WTC11 (cell line): ENCODE measurements around the gene BAIAP3.

Experiments used
- TF ChIP-seq, protein P1 (sequence below): sonication (generic); formaldehyde crosslinking; IDR thresholded peaks from 2 replicates; pipeline ENCODE4 v1.8.0; 2022; ENCODE audit warnings: mild to moderate bottlenecking, missing genetic modification reagents
- TF ChIP-seq, protein P2 (sequence below): fragments of 200-600 bp; IDR thresholded peaks from 2 replicates; pipeline ENCODE4 v1.8.0; 2022; ENCODE audit warnings: antibody characterized with exemption

DNA sequence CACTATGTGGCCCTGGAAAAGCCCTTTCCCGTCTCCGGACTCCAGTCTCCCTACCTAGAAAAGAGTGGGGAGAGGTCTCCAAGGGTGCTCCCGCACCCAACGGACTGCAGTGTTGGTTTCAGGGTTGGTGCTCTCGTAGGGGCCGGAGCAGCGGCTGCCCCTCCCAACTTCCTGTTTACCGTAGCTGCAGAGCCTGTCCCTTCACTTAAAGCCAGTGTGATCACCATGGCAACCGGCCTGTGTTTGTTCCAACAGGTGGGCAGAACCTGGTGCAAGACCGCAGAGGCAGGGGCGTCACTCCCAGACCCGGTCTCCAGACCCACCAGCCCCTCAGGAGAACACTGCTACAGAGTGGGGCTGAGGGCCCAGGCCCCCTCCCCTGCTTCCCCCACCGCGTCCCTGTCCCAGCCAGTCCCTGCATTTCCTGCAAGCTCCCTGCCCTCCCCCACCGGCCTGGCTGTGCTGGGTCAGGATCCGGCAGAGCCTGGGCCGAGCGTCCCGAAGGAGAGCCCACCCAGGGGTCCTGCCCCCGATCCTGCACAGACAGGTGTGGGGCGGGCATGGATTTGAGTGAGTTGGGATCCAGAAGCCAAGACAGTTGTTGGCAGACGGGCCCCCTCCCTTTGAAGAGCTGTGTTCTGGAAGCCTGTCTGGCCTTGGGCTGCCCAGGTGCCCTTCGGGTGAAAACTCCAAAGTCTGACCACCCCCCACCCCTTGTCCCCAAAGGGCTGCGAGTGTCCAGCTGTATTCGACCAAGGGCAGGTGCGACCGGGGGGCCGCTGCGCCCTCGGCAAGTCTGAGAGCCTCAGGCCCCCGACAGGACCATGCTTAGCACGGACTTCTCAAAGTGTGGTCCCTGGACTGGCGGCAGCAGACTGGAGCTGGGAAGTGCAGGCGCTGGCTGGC lies 1.5 kb upstream of the BAIAP3 start:
- TF ChIP-seq, protein P1, sequence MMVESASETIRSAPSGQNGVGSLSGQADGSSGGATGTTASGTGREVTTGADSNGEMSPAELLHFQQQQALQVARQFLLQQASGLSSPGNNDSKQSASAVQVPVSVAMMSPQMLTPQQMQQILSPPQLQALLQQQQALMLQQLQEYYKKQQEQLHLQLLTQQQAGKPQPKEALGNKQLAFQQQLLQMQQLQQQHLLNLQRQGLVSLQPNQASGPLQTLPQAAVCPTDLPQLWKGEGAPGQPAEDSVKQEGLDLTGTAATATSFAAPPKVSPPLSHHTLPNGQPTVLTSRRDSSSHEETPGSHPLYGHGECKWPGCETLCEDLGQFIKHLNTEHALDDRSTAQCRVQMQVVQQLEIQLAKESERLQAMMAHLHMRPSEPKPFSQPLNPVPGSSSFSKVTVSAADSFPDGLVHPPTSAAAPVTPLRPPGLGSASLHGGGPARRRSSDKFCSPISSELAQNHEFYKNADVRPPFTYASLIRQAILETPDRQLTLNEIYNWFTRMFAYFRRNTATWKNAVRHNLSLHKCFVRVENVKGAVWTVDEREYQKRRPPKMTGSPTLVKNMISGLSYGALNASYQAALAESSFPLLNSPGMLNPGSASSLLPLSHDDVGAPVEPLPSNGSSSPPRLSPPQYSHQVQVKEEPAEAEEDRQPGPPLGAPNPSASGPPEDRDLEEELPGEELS (CRISPR knock-in tag), result peak; percentile 92
- TF ChIP-seq, protein P2, sequence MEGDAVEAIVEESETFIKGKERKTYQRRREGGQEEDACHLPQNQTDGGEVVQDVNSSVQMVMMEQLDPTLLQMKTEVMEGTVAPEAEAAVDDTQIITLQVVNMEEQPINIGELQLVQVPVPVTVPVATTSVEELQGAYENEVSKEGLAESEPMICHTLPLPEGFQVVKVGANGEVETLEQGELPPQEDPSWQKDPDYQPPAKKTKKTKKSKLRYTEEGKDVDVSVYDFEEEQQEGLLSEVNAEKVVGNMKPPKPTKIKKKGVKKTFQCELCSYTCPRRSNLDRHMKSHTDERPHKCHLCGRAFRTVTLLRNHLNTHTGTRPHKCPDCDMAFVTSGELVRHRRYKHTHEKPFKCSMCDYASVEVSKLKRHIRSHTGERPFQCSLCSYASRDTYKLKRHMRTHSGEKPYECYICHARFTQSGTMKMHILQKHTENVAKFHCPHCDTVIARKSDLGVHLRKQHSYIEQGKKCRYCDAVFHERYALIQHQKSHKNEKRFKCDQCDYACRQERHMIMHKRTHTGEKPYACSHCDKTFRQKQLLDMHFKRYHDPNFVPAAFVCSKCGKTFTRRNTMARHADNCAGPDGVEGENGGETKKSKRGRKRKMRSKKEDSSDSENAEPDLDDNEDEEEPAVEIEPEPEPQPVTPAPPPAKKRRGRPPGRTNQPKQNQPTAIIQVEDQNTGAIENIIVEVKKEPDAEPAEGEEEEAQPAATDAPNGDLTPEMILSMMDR, result no peak
